SK-N-SH treated with all-trans-retinoic acid at 6 μM for 48 hours (cell line): Measurements from ENCODE around the gene POLE4.

ENCODE experiments used
- CSDC2 ChIP-seq: fragments of 250-450 bp; sonication (Bioruptor Pico); IDR thresholded peaks from 2 replicates; pipeline ENCODE4 v1.5.0; 2020; ENCODE audit warnings: mild to moderate bottlenecking, moderate library complexity
- TF ChIP-seq, protein P1 (sequence below): fragments of 250-450 bp; sonication (Bioruptor Pico); IDR thresholded peaks from 2 replicates; pipeline ENCODE4 v1.8.0; 2021; ENCODE audit warnings: low read depth, mild to moderate bottlenecking, moderate library complexity, borderline replicate concordance
- TF ChIP-seq, protein P2 (sequence below): fragments of 250-450 bp; sonication (Bioruptor Pico); IDR thresholded peaks from 2 replicates; pipeline ENCODE4 v1.5.1; 2021; ENCODE audit warnings: mild to moderate bottlenecking, moderate library complexity

DNA sequence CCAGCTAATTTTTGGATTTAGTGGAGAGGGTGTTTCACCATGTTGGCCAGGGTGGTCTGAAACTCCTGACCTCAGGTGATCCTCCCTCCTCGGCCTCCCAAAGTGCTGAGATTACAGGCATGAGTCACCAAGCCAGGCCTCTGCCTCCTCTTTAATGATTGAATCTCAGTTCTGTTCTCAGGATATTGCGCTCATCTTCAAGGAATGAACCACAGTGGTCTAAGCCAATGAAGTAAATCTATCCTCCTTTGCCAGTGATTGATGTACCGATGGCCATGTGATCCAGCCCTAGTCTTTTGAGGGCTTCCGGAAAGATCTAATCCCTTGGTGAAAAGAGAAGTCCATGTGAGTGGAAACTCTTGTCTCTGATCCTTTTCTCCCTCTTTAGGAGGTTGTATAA lies 48.6 kb downstream of the POLE4 start:
- TF ChIP-seq, protein P1, sequence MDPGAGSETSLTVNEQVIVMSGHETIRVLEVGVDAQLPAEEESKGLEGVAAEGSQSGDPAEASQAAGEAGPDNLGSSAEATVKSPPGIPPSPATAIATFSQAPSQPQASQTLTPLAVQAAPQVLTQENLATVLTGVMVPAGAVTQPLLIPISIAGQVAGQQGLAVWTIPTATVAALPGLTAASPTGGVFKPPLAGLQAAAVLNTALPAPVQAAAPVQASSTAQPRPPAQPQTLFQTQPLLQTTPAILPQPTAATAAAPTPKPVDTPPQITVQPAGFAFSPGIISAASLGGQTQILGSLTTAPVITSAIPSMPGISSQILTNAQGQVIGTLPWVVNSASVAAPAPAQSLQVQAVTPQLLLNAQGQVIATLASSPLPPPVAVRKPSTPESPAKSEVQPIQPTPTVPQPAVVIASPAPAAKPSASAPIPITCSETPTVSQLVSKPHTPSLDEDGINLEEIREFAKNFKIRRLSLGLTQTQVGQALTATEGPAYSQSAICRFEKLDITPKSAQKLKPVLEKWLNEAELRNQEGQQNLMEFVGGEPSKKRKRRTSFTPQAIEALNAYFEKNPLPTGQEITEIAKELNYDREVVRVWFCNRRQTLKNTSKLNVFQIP (CRISPR knock-in tag) = no peak
- TF ChIP-seq CSDC2 (CRISPR knock-in tag) = no peak
- TF ChIP-seq, protein P2, sequence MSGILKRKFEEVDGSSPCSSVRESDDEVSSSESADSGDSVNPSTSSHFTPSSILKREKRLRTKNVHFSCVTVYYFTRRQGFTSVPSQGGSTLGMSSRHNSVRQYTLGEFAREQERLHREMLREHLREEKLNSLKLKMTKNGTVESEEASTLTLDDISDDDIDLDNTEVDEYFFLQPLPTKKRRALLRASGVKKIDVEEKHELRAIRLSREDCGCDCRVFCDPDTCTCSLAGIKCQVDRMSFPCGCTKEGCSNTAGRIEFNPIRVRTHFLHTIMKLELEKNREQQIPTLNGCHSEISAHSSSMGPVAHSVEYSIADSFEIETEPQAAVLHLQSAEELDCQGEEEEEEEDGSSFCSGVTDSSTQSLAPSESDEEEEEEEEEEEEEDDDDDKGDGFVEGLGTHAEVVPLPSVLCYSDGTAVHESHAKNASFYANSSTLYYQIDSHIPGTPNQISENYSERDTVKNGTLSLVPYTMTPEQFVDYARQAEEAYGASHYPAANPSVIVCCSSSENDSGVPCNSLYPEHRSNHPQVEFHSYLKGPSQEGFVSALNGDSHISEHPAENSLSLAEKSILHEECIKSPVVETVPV = no peak
